HUES64 (cell line): ENCODE data around the gene PLXNB2.
"Not testable (repeated sequence)": the region's sequence is repeated elsewhere in the genome, so short reads cannot be mapped to it uniquely, and the experiment has no call there.

Experiments
- H3K27ac ChIP-seq: 2 replicates; pipeline ENCODE4 v1.7.0; 2013; ENCODE audit warnings: low read depth, low read length, inconsistent platforms
- H3K27me3 ChIP-seq: 2 replicates; pipeline ENCODE4 v1.6.1; 2013; ENCODE audit warnings: mild to moderate bottlenecking, low read length; ENCODE audit not compliant: insufficient read depth
- H3K36me3 ChIP-seq: 2 replicates; pipeline ENCODE4 v1.6.1; 2013; ENCODE audit warnings: mild to moderate bottlenecking, low read length; ENCODE audit not compliant: insufficient read depth
- H3K4me1 ChIP-seq: 2 replicates; pipeline ENCODE4 v1.6.1; 2013; ENCODE audit warnings: mild to moderate bottlenecking, low read length, moderate library complexity; ENCODE audit not compliant: insufficient read depth
- H3K4me3 ChIP-seq: 2 replicates; pipeline ENCODE4 v1.5.1; 2013; ENCODE audit warnings: mild to moderate bottlenecking, low read length, moderate library complexity
- H3K9ac ChIP-seq: 2 replicates; pipeline ENCODE4 v1.6.1; 2013; ENCODE audit warnings: mild to moderate bottlenecking, low read depth, low read length
- H3K9me3 ChIP-seq: 2 replicates; pipeline ENCODE4 v1.6.1; 2013; ENCODE audit warnings: low read depth, low read length; ENCODE audit not compliant: insufficient read depth
- WGBS: fragments of 150-250, 120-280 bp; methylation state at CpG from one replicate; pipeline ENCODE4 v1.1.7; 2013; ENCODE audit warnings: missing lambda C conversion rate; 5-methylcytosine and 5-hydroxymethylcytosine counted together

PLXNB2 gene

DNA sequence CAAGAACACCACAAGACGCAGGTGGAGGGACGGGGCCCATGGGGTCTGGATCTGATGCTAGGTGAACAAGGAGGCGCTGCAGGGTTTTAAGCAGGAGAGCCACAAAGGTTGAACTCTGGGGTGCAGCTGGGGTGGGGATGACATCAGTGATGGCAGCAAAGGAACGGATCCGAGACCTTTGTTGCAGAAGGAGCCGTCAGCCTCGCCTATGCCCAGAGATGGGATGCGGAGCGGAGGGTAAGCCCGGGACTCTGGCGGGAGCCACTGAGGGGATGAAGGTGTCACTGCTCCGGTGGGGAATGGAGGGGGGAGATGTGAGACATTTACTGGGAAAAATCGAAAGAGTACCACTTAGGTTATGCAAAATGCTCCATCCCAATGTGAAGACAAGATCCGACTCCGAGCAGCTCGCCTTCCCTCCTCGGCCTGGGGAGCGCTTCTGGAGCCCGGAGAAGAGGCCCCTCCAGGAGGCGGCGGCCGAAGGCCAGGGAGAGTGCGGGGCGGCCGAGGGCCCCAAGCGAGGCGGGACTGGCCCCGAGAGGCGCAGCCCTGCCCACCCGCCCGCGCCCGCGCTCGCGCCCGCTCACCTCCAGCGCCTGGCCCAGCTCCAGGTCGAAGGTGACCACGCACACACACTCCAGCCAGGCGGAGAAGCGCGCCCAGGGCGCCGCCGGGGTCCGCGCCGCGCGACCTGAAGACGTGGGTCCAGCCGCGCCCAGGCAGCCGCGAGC is 18.9 kb upstream of the PLXNB2 start:
- 15% methylated on average over 56 of the region's 56 CpGs for WGBS
- Histone ChIP-seq H3K4me3 (peak overlapping the region; percentile 78), H3K4me1 (no peaks in the 10 kb centered on the region), H3K9ac (peak overlapping the region; percentile 59; the same call in 1 of the 2 replicates), H3K9me3 (no peaks in the 10 kb centered on the region), H3K27me3 (peaks cover 13% of the 10 kb centered on the region), H3K27ac (no peak overlapping the region), H3K36me3 (no peaks in the 10 kb centered on the region)

DNA sequence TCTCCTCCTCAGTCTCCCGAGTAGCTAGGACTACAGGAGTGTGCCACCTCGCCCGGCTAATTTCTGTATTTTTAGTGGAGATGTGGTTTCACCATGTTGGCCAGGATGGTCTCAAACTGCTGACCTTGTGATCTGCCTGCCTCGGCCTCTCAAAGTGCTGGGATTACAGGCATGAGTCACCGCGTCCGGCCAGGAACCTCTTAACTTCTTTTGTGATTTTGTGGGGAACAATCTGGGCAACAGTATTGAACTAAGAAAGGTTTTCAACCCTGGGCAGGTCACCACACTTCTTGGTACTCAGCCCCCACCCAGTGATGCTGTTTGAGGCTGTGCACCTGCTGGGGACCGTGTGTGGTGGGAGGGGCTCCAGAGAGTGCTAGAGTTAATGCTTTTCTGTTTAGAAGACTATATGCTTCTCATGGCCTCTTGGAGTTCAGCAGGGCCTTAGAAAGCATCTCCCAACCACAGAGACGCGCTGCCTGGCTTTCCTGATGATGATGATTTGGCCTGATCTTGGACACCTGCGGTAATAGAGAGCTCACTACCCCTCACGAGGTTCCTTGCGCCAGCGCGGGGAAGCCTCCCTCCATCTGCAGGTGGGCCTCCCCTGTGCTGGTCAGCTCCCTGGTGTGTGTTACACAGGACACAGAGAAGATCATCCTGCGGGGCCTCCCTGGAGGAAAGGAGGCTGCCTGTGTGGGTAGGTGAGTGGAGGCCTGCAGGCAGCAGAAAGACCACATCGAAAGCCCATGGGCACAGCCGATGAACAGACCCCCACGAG is 18.2 kb upstream of the PLXNB2 start:
- H3K4me3 ChIP-seq: peak overlapping the region; percentile 78

DNA sequence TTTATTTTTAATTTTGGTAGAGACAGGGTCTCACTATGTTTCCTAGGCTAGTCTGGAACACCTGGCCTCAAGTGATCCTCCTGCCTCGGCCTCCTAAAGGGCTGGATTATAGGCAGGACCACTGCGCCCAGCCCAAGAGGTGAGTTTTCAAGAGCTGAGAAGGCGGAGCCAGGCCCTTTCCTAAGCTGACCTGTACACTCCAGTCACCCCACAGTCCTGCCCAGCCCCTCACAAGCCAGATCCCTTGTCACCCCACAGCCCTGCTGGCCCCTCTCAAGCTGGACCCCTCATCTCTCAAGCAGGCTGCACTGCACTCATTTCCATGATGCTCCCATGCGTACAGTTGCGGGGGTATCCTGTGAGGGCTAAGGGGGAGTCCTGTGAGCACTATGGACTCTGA is 16.5 kb upstream of the PLXNB2 start:
- Histone ChIP-seq H3K9ac (no peak overlapping the region), H3K27me3 (peaks cover 13% of the 10 kb centered on the region), H3K9me3 (no peaks in the 10 kb centered on the region), H3K36me3 (no peaks in the 10 kb centered on the region), H3K27ac (no peak overlapping the region), H3K4me3 (no peak overlapping the region), H3K4me1 (no peaks in the 10 kb centered on the region)
- 90% methylated on average over 5 of the region's 5 CpGs for WGBS

More for the DNA sequence above, 18.2 kb upstream of the PLXNB2 start:
- WGBS: 84% methylated on average over 19 of the region's 19 CpGs
- Histone ChIP-seq H3K9me3 (no peaks in the 10 kb centered on the region), H3K36me3 (no peaks in the 10 kb centered on the region), H3K27me3 (peaks cover 13% of the 10 kb centered on the region), H3K4me1 (no peaks in the 10 kb centered on the region), H3K9ac (no peak overlapping the region), H3K27ac (no peak overlapping the region)

DNA sequence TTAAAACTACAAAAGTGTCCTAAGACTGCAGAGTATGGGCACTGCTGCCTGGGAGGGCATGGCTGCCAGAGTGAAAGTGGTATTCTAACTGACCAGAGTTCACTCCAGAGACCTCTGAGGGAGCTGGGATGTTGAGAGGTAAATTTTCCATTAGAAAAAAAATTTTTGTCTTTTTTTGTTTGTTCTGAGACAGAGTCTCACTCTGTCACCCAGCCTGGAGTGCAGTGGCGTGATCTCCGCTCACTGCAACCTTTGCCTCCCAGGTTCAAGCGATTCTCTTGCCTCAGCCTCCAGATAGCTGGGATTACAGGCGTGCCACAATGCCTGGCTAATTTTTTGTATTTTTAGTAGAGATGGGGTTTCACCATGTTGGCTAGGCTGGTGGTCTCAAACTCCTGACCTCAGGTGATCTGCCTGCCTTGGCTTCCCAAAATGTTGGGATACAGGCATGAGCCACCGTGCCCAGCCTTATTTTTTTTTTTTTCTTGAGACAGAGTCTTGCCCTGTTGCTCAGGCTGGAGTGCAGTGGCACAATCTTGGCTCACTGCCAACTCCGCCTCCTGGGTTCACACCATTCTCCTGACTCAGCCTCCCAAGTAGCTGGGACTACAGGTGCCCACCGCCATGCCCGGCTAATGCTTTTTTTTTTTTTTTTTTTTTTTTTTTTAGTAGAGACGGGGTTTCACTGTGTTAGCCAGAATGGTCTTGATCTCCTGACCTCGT is 15.1 kb upstream of the PLXNB2 start:
- not testable (repeated sequence) for H3K4me3 ChIP-seq, H3K4me1 ChIP-seq, H3K27me3 ChIP-seq, H3K27ac ChIP-seq, H3K36me3 ChIP-seq, H3K9me3 ChIP-seq, H3K9ac ChIP-seq
- WGBS: 93% methylated on average over 8 of the region's 10 CpGs

DNA sequence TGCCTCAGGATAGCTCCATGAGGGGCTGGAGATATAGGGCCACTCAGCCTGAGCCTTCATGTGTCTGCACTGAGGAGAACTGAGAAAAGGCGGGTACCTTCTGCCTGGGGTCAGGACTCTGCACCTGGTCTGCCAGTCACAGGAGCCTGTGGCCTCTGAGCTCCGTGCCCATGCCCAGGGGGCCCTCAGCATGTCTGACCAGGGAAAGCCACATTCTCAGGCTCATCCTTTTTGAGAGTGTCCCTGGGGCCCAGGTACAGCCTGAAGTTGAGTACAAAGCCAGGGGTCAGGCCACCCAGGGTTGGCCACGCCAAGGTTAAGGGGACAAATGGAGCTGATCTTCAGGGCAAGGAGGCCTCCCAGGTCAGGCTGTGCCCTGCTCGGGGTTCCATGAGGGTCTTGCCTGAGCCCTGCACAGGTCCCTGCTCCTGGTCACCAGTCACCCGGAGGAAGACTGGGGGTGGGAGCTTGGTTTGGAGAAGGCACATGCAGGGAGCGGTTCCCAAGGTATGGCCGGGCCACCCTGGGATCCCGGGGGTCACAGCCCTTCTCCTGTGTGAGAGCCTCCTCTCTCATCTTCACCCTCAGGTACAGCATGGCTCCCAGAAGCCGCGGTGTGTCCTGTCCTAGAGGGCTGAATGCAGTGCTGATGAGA is 13.4 kb upstream of the PLXNB2 start:
- 95% methylated on average over 10 of the region's 10 CpGs for WGBS
- Histone ChIP-seq H3K36me3 (no peaks in the 10 kb centered on the region), H3K27ac (no peak overlapping the region), H3K4me1 (no peaks in the 10 kb centered on the region), H3K4me3 (no peak overlapping the region), H3K9me3 (no peaks in the 10 kb centered on the region), H3K9ac (no peak overlapping the region), H3K27me3 (peaks cover 2% of the 10 kb centered on the region)

DNA sequence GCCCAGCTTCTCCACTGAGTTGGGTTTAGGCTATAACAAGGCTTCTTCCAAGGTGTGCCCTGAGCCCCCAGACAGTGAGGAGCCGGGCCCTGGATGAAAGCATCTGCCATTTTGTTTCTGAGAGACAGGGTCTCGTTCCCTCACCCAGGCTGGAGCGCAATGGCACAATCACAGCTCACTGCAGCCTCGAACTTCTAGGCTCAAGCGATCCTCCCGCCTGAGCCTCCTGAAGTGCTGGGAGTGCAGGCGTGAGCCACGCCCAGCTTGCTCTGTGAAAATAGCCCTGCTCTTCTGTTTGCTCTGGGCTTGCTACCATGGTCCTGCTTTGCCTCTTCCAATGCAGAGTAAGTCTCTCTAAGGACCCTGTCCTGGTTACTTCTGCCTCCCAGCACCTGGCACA is 12.7 kb upstream of the PLXNB2 start:
- Histone ChIP-seq H3K9me3 (no peaks in the 10 kb centered on the region), H3K27me3 (no peaks in the 10 kb centered on the region), H3K27ac (no peak overlapping the region), H3K4me1 (no peaks in the 10 kb centered on the region), H3K9ac (no peak overlapping the region), H3K4me3 (no peak overlapping the region), H3K36me3 (no peaks in the 10 kb centered on the region)
- 93% methylated on average over 8 of the region's 8 CpGs for WGBS

DNA sequence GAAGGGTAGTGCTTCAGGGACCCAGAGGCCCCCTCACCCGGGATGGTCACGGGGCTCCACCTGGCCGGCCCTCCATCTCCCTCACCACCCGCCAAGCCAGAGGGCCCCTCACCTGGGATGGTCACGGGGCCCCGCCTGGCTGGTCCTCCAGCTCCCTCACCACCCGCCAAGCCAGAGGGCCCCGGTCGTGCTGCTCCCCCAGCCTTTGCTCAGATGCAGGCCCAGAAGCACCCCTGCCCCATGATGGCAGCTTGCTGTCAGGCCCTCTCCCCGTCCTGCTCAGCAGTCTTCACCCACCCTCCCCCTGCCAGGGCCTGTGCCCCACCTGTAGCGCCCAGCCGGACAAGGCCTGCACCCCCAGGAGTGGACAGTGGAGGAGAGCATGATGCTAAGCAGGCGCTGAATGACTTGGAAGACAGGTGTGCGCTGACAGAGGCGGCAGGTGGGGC is 12.1 kb upstream of the PLXNB2 start:
- Histone ChIP-seq H3K4me3 (no peak overlapping the region), H3K27ac (no peak overlapping the region), H3K27me3 (no peaks in the 10 kb centered on the region), H3K36me3 (no peaks in the 10 kb centered on the region), H3K4me1 (no peaks in the 10 kb centered on the region; the same call in 1 of the 2 replicates), H3K9me3 (no peaks in the 10 kb centered on the region), H3K9ac (no peak overlapping the region)
- WGBS: 88% methylated on average over 15 of the region's 15 CpGs

DNA sequence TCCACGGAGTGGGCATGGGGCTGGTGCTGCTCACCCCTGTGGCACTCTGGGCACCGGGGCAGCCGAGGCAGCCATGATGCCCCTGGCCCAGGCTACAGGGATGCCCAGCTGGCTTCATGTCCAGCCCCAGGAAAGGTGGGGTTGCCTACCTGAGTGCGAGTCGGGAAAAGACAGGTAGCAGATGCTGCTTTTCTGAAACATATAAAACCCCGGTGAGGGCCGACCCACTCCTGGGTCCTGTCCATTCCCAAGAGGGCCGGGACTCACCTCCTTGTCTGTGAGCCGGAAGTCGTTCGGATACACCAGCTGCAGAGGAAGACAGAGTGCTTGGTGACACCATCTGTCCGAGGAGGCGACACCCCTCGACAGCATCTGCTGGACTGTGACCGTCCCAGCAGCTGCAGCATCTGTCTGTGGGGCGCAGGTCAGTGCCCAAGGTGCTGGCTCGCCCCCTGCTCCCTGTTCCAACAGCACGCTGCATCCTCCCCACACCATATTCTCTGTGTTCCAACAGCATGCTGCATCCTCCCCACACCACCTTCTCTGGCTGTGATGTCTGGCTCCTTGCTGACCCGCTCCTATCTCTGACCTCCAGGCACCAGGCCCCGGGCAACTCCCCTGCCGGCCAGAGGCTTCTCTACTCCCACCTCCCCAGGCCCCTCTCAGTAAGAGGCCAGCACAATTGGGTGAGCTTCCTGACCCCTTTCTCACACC is 11.4 kb upstream of the PLXNB2 start:
- H3K27ac ChIP-seq: no peak overlapping the region
- no peaks in the 10 kb centered on the region for H3K9me3 ChIP-seq
- no peak overlapping the region for H3K9ac ChIP-seq
- no peaks in the 10 kb centered on the region for H3K27me3 ChIP-seq
- H3K4me3 ChIP-seq: no peak overlapping the region
- no peaks in the 10 kb centered on the region for H3K36me3 ChIP-seq
- WGBS: 92% methylated on average over 21 of the region's 21 CpGs
- no peaks in the 10 kb centered on the region; the same call in 1 of the 2 replicates for H3K4me1 ChIP-seq

DNA sequence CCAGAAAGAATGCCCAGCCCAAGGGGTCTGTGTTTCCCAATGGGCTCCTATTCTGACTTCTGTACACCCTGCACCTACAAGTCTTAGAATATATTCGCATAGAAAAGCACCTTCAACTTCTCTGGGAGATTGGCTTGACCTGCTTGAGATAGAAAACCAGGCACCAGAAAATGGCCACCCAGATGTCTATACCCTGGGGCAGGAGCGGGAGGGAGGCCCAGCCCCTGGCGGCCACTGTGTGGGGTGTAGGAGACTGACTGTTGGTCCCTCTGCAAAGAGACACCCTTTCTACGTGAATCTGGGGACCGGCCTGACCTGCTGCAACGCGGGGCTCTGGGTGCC is 10.9 kb upstream of the PLXNB2 start:
- Histone ChIP-seq H3K9ac (no peak overlapping the region), H3K27ac (no peak overlapping the region)
- WGBS: 92% methylated on average over 7 of the region's 7 CpGs

DNA sequence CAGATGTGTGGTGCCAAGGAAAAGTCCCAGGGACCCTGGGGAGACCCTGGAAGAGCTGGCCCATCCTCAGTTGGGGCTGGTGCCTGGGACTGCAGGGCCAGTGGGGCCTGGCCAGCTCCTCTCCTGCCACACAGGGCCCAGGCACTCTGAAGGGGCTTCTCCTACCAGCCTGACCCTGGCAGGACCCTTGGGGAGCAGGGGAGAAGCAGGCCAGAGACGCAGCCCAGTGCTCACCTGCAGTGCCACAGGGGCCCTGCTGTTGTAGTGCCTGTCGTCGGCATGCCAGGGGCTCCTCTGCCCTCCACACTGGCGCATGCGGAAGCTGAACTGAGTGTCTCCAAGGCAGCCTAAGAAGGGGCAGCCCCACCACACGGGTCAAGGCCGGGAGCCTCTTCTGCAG is 10.2 kb upstream of the PLXNB2 start:
- no peak overlapping the region for H3K4me3 ChIP-seq
- H3K27me3 ChIP-seq: no peaks in the 10 kb centered on the region
- H3K27ac ChIP-seq: no peak overlapping the region
- no peaks in the 10 kb centered on the region for H3K9me3 ChIP-seq
- no peak overlapping the region for H3K9ac ChIP-seq
- whole genome bisulfite sequencing: 89% methylated on average over 7 of the region's 7 CpGs
- H3K4me1 ChIP-seq: no peaks in the 10 kb centered on the region; the same call in 1 of the 2 replicates
- H3K36me3 ChIP-seq: no peaks in the 10 kb centered on the region

More for the DNA sequence above, 10.9 kb upstream of the PLXNB2 start:
- Histone ChIP-seq H3K4me1 (no peaks in the 10 kb centered on the region; the same call in 1 of the 2 replicates), H3K9me3 (no peaks in the 10 kb centered on the region), H3K36me3 (no peaks in the 10 kb centered on the region), H3K4me3 (no peak overlapping the region), H3K27me3 (no peaks in the 10 kb centered on the region)
